ENCODE results near the gene RBP3.

The RBP3 gene

DNA sequence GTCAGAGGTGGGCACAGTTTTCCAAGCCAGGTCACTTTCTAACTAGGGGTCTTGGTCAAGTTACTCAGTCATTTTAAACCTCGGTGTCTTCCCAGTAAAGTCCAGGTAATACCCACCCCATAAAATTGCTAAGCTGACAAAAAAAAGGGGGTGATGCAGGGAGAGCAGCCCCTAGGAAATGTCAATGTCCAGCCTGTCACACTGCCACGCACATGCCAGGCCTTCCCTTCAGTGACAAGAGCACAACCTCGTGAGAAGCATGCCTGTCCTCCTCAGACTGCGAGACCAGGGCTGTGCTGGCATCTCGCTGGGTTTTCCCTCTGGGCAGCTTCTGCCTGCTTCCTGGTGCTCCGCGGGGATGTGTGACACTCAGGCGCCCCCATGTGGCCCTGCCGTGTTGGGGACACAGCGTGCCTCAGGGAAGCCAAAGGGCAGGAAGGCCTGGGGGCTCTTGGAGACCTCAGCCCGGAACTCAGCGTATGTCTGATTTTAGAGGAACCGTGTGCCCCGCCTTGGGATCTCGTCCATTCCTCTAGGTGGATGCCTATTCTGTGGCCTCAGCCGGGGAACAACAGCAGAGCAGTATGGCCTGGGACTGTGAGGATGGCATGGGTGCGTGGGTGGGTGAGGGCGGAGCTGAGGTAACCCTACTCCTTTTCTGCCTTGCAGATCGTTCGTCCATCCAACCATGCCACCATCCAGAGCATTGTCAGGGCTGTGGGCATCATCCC lies 36.1 kb upstream of the RBP3 start:
- no peaks in the 10 kb centered on the region for H3K36me3 Mint-ChIP-seq
- no peaks in the 10 kb centered on the region for H3K9me3 Mint-ChIP-seq
- DNase-seq (ENCODE audit: low spot score in 2 of 2), result peak; percentile 20 to 82
- H3K4me3 Mint-ChIP-seq, result no peak overlapping the region
- no peak overlapping the region for H3K27ac Mint-ChIP-seq
- peak; percentile 78 for ATAC-seq
- H3K4me1 Mint-ChIP-seq, result no peaks in the 10 kb centered on the region

DNA sequence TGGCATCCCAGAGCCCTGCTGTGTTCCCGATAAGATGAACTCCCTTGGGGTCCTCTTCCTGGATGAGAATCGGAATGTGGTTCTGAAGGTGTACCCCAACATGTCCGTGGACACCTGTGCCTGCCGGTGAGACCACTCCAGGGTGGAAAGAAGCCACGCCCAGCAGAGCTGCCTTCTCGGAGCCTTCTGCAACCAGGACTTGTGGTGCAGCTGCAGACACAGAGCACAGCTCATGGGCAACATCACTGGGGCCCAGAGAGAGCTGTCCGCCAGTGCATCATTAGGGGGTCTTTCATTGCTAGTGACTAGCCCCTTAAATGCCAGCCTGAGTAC lies 35.5 kb upstream of the RBP3 start:
- DNase-seq (ENCODE audit: low spot score in 2 of 2), result no peak
- no peaks in the 10 kb centered on the region for H3K9me3 Mint-ChIP-seq
- no peak overlapping the region for H3K27ac Mint-ChIP-seq
- no peak for ATAC-seq
- no peaks in the 10 kb centered on the region for H3K36me3 Mint-ChIP-seq
- H3K4me3 Mint-ChIP-seq, result no peak overlapping the region
- H3K4me1 Mint-ChIP-seq, result no peaks in the 10 kb centered on the region

- ATAC-seq, result no peak
- H3K27ac Mint-ChIP-seq, result no peak overlapping the region
These were observed 33.7 kb upstream of the RBP3 start for GRCh38 chr10:47314416-47314970.

GRCh38 chr10:47315421-47315820 lies 32.7 kb upstream of the RBP3 start:
- Mint-ChIP-seq H3K4me3 (no peak overlapping the region), H3K9me3 (no peaks in the 10 kb centered on the region), H3K4me1 (no peaks in the 10 kb centered on the region), H3K27ac (no peak overlapping the region), H3K36me3 (no peaks in the 10 kb centered on the region)
- no peak for DNase-seq (ENCODE audit: low spot score in 2 of 2)
- ATAC-seq, result no peak

More at GRCh38 chr10:47314416-47314970, 33.7 kb upstream of the RBP3 start:
- DNase-seq (ENCODE audit: low spot score in 2 of 2), result no peak
- Mint-ChIP-seq H3K4me1 (no peaks in the 10 kb centered on the region), H3K4me3 (no peak overlapping the region), H3K36me3 (no peaks in the 10 kb centered on the region), H3K9me3 (no peaks in the 10 kb centered on the region)

DNA sequence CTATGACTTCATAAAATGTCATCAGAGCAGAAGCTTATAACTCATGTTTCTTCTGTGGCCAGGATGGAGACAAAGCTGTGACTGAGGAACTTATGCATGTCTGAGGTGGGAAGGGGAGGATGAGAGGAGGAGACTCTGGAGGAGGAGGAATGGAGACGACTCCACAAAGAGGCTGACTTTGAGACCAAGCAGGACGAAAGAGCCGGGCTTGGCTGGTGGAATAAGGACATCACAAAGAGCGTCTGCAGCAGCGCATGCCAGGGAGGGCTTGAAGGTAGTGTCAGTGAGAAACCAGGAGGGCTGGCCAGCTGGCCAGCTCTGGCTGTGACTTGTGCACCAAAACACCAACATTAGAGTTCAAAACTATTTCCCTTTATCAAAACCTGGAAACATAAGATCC lies 32.0 kb upstream of the RBP3 start:
- Mint-ChIP-seq H3K4me1 (no peaks in the 10 kb centered on the region), H3K36me3 (no peaks in the 10 kb centered on the region), H3K4me3 (no peak overlapping the region), H3K27ac (no peak overlapping the region), H3K9me3 (no peaks in the 10 kb centered on the region)
- DNase-seq (ENCODE audit: low spot score in 2 of 2) (no peak), ATAC-seq (no peak)

DNA sequence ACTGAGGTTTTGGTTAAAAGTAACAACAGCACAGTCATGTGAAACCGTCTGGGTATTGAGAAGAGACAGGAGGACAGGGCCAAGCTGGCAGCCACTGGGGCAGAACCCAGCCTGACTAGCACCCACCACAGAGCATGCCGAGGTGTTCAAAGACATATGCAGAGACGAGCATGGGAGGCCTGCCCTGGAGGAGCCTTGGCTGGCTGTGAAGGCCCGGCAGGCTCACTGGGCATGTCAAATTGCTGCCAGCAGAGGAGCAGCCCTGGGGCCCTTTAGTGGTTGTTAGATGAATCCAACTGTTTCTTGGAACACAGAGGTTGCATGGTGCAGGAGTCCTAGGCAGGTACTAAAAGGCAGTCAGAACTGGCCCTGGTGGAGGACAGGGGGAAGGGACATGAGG lies 30.9 kb upstream of the RBP3 start:
- no peaks in the 10 kb centered on the region for H3K36me3 Mint-ChIP-seq
- ATAC-seq (no peak), DNase-seq (ENCODE audit: low spot score in 2 of 2) (no peak)
- no peak overlapping the region for H3K27ac Mint-ChIP-seq
- H3K9me3 Mint-ChIP-seq, result no peaks in the 10 kb centered on the region
- H3K4me1 Mint-ChIP-seq, result no peaks in the 10 kb centered on the region
- H3K4me3 Mint-ChIP-seq, result no peak overlapping the region

- H3K9me3 Mint-ChIP-seq, result no peaks in the 10 kb centered on the region
- H3K4me3 Mint-ChIP-seq, result no peak overlapping the region
- no peaks in the 10 kb centered on the region for H3K36me3 Mint-ChIP-seq
- no peaks in the 10 kb centered on the region for H3K4me1 Mint-ChIP-seq
- DNase-seq (ENCODE audit: low spot score in 2 of 2) (no peak), ATAC-seq (no peak)
- no peak overlapping the region for H3K27ac Mint-ChIP-seq
These were observed 29.5 kb upstream of the RBP3 start for GRCh38 chr10:47318706-47319105.

DNA sequence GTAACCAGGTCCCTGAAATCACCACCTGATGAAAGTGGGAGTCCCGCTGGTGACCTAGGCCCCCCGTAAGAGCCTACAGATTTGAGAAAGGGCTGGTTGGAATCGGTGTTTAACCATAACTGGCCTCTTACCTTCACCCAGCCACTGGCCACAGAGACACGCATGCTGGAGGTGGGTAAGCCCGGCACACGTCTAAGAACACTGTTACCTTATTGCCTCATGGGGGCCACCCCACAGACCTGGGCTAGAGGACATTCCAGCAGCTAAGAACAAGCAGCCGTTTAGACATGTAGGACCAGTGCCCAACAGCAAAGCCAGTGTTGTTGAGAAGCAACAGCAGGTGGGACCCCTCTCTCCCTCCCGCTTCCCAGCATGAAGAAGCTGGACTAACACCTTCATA lies 28.4 kb upstream of the RBP3 start:
- H3K4me1 Mint-ChIP-seq, result no peaks in the 10 kb centered on the region
- DNase-seq (ENCODE audit: low spot score in 2 of 2) (no peak), ATAC-seq (no peak)
- no peaks in the 10 kb centered on the region for H3K36me3 Mint-ChIP-seq
- no peaks in the 10 kb centered on the region for H3K9me3 Mint-ChIP-seq
- H3K27ac Mint-ChIP-seq, result no peak overlapping the region
- no peak overlapping the region for H3K4me3 Mint-ChIP-seq

DNA sequence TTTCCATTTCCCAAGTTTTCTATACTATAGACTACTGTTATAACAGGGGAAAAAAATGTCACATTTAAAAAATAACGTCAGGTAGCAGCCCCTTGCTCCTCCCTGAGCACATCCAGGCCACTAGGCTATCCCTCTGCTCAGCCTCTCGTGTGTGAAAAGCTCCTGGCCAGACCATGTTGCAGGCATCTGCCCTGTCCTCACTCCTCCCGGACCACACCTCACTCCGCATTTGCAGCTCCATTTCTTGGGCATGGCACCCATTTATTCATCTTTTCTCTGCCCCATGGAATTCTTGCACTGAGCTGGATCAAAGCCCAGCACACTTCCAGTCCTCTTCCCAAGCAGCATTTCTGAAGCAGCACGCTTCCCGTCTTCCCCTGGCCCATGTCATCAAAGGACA lies 27.4 kb upstream of the RBP3 start:
- Mint-ChIP-seq H3K27ac (no peak overlapping the region), H3K36me3 (no peaks in the 10 kb centered on the region), H3K4me3 (no peak overlapping the region), H3K9me3 (no peaks in the 10 kb centered on the region), H3K4me1 (no peaks in the 10 kb centered on the region)
- ATAC-seq (no peak), DNase-seq (ENCODE audit: low spot score in 2 of 2) (no peak)

- peak; percentile 14 for ATAC-seq
- no peak for DNase-seq (ENCODE audit: low spot score in 2 of 2)
- no peaks in the 10 kb centered on the region for H3K36me3 Mint-ChIP-seq
- no peaks in the 10 kb centered on the region for H3K4me1 Mint-ChIP-seq
- no peak overlapping the region for H3K27ac Mint-ChIP-seq
- H3K9me3 Mint-ChIP-seq, result no peaks in the 10 kb centered on the region
- no peak overlapping the region for H3K4me3 Mint-ChIP-seq
These were observed 26.5 kb upstream of the RBP3 start for GRCh38 chr10:47321521-47322195.

DNA sequence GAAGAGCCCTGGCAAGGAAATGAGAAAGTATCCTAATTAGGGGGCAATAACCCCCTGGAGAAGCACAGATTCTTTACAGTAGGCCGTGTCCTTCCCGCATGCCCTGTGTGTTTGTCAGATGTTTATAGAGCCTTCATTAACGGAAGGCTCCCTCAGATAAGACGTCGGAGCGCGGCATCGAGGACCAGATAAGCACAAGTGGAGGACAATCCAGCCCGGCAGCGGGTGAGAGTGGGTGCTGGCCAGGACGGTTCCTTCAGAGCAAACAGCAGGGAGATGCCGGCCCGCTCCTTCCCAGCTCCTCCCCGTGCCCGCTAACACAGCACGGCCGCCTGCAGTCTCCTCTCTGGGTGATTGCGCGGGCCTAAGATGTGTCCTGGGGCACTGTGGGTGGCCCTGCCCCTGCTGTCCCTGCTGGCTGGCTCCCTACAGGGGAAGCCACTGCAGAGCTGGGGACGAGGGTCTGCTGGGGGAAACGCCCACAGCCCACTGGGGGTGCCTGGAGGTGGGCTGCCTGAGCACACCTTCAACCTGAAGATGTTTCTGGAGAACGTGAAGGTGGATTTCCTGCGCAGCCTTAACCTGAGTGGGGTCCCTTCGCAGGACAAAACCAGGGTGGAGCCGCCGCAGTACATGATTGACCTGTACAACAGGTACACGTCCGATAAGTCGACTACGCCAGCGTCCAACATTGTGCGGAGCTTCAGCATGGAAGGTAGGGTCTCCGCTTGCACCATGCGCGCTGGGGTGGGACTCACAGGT lies 25.7 kb upstream of the RBP3 start, which contains the start of gene GDF2:
GDF2 (plus strand) TSS at position 155 of the 762 bp plus-strand sequence; CDS start at position 370, 215 bp downstream.
- no peak for ATAC-seq

GRCh38 chr10:47323087-47323486 lies 25.1 kb upstream of the RBP3 start:
- H3K4me3 Mint-ChIP-seq, result no peak overlapping the region
- no peak overlapping the region for H3K27ac Mint-ChIP-seq
- peaks cover 7% of the 10 kb centered on the region for H3K4me1 Mint-ChIP-seq
- DNase-seq (ENCODE audit: low spot score in 2 of 2), result no peak
- H3K36me3 Mint-ChIP-seq, result no peaks in the 10 kb centered on the region
- no peak for ATAC-seq
- peaks cover 4% of the 10 kb centered on the region for H3K9me3 Mint-ChIP-seq

More for the DNA sequence above, 25.7 kb upstream of the RBP3 start, which contains the start of gene GDF2:
- Mint-ChIP-seq H3K9me3 (peaks cover under 1% of the 10 kb centered on the region), H3K4me3 (no peak within 1 kb of the TSS), H3K4me1 (peaks cover under 1% of the 10 kb centered on the region), H3K27ac (no peak within 1 kb of the TSS), H3K36me3 (no peaks in the 10 kb centered on the region)
- no peak for DNase-seq (ENCODE audit: low spot score in 2 of 2)

GRCh38 chr10:47323636-47324296 lies 24.4 kb upstream of the RBP3 start:
- no peak for DNase-seq (ENCODE audit: low spot score in 2 of 2)
- H3K36me3 Mint-ChIP-seq, result no peaks in the 10 kb centered on the region
- H3K9me3 Mint-ChIP-seq, result peaks cover 7% of the 10 kb centered on the region
- no peak overlapping the region for H3K27ac Mint-ChIP-seq
- peaks cover 13% of the 10 kb centered on the region for H3K4me1 Mint-ChIP-seq
- H3K4me3 Mint-ChIP-seq, result no peak overlapping the region
- ATAC-seq, result no peak

DNA sequence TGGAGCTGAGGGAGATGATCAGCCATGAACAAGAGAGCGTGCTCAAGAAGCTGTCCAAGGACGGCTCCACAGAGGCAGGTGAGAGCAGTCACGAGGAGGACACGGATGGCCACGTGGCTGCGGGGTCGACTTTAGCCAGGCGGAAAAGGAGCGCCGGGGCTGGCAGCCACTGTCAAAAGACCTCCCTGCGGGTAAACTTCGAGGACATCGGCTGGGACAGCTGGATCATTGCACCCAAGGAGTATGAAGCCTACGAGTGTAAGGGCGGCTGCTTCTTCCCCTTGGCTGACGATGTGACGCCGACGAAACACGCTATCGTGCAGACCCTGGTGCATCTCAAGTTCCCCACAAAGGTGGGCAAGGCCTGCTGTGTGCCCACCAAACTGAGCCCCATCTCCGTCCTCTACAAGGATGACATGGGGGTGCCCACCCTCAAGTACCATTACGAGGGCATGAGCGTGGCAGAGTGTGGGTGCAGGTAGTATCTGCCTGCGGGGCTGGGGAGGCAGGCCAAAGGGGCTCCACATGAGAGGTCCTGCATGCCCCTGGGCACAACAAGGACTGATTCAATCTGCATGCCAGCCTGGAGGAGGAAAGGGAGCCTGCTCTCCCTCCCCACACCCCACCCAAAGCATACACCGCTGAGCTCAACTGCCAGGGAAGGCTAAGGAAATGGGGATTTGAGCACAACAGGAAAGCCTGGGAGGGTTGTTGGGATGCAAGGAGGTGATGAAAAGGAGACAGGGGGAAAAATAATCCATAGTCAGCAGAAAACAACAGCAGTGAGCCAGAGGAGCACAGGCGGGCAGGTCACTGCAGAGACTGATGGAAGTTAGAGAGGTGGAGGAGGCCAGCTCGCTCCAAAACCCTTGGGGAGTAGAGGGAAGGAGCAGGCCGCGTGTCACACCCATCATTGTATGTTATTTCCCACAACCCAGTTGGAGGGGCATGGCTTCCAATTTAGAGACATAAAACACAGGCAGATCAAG lies 22.6 kb upstream of the RBP3 start:
- no peak for ATAC-seq
- DNase-seq (ENCODE audit: low spot score in 2 of 2), result no peak
- Mint-ChIP-seq H3K9me3 (peaks cover 7% of the 10 kb centered on the region), H3K36me3 (no peaks in the 10 kb centered on the region), H3K27ac (no peak overlapping the region), H3K4me1 (peaks cover 13% of the 10 kb centered on the region), H3K4me3 (no peak overlapping the region)

Measured in stimulated activated effector memory CD8-positive, alpha-beta T cell treated with anti-CD3 and anti-CD28 coated beads, Interleukin-12 subunit alpha, Interleukin-12 subunit beta, amount 100 ng/mL, for 72 hours (primary cell).